Brain microvascular endothelial cell (primary cell): ENCODE measurements around the gene PTGR3.

Experiments used
- DNase-seq: peaks from one replicate; pipeline ENCODE4 v3.0.0-alpha.2; 2020
- H3K27ac ChIP-seq: fragments of 250-450 bp; sonication (Bioruptor Pico); 2 replicates; pipeline ENCODE4 v1.5.1; 2020; ENCODE audit warnings: mild to moderate bottlenecking, moderate library complexity
- H3K27me3 ChIP-seq: fragments of 250-450 bp; sonication (Bioruptor Pico); replicated peaks from 2 replicates; pipeline ENCODE4 v1.5.1; 2020; ENCODE audit warnings: mild to moderate bottlenecking
- H3K36me3 ChIP-seq: fragments of 250-450 bp; sonication (Bioruptor Pico); replicated peaks from 2 replicates; pipeline ENCODE4 v1.5.1; 2020; ENCODE audit warnings: mild to moderate bottlenecking
- H3K4me3 ChIP-seq: 2 replicates; pipeline ENCODE4 v1.5.1; 2011; ENCODE audit warnings: low read depth, mild to moderate bottlenecking, control low read depth, low read length, moderate library complexity
- in situ Hi-C: cut with HindIII; loops from 2 replicates; pipeline ENCODE4 v1.10.0; 2017; ENCODE audit warnings: low sequenced_read_pairs, low pct_ligation_motif_present
- TF ChIP-seq, protein P1 (sequence below): IDR thresholded peaks from 2 replicates; pipeline ENCODE4 v1.5.1; 2011; ENCODE audit warnings: low read depth, mild to moderate bottlenecking, moderate library complexity, low read length, control low read depth, inconsistent platforms; ENCODE audit errors: missing control alignments

Gene PTGR3

GRCh38 chr18:75240433-75240832 lies 31.5 kb upstream of the PTGR3 start:
- in situ Hi-C loops, result no loop called here
- H3K27me3 ChIP-seq, result no peaks in the 10 kb centered on the region
- TF ChIP-seq, protein P1, sequence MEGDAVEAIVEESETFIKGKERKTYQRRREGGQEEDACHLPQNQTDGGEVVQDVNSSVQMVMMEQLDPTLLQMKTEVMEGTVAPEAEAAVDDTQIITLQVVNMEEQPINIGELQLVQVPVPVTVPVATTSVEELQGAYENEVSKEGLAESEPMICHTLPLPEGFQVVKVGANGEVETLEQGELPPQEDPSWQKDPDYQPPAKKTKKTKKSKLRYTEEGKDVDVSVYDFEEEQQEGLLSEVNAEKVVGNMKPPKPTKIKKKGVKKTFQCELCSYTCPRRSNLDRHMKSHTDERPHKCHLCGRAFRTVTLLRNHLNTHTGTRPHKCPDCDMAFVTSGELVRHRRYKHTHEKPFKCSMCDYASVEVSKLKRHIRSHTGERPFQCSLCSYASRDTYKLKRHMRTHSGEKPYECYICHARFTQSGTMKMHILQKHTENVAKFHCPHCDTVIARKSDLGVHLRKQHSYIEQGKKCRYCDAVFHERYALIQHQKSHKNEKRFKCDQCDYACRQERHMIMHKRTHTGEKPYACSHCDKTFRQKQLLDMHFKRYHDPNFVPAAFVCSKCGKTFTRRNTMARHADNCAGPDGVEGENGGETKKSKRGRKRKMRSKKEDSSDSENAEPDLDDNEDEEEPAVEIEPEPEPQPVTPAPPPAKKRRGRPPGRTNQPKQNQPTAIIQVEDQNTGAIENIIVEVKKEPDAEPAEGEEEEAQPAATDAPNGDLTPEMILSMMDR, result no peak
- no peak overlapping the region for H3K4me3 ChIP-seq
- no peaks in the 10 kb centered on the region for H3K36me3 ChIP-seq
- no peak overlapping the region for H3K27ac ChIP-seq
- DNase-seq, result no peak

DNA sequence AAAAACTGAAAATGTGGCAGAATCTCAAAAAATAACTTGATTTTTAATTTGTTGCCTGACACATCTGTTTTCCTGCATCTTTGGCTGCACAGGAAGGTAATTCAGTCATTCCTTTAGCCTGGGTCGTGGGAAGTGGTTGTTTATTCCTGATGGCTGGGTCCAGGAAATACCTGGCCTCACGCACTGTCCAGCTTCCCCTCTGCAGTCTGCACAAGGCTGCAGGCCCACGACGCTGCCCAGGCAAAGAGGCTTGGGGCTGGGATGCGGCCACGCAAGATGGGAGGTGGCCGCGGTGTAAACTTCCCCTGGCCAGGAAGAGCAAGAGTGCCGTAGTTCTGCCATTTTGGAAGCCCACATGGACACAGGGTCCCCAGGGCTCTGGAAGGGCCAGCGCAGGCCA lies 29.8 kb upstream of the PTGR3 start:
- DNase-seq, result no peak
- Histone ChIP-seq H3K27me3 (no peaks in the 10 kb centered on the region), H3K36me3 (no peaks in the 10 kb centered on the region), H3K4me3 (no peak overlapping the region), H3K27ac (no peak overlapping the region)
- TF ChIP-seq, protein P1, result no peak
- in situ Hi-C loops, result no loop called here

DNA sequence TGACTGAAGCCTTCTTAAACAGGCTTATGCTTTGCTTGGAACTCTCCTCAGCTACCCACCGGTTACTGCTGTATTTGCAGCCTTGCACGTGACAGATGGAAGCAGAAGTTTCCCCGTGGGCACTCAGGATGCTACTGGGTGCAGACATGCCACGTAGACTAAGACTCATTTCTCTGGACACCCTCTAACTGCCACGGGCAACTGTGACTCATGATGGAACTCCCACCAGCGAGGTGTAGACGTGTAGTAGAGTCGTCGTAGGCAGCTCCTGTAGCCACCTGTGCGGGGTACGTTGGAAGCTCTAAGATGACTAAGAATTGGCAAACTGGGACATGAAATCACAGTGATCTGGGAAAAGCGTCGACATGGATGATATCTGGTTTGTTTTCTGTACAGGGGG lies 29.2 kb upstream of the PTGR3 start:
- Histone ChIP-seq H3K27me3 (no peaks in the 10 kb centered on the region), H3K36me3 (no peaks in the 10 kb centered on the region), H3K4me3 (no peak overlapping the region), H3K27ac (no peak overlapping the region)
- no peak for DNase-seq
- TF ChIP-seq, protein P1, result no peak
- in situ Hi-C loops, result no loop called here

DNA sequence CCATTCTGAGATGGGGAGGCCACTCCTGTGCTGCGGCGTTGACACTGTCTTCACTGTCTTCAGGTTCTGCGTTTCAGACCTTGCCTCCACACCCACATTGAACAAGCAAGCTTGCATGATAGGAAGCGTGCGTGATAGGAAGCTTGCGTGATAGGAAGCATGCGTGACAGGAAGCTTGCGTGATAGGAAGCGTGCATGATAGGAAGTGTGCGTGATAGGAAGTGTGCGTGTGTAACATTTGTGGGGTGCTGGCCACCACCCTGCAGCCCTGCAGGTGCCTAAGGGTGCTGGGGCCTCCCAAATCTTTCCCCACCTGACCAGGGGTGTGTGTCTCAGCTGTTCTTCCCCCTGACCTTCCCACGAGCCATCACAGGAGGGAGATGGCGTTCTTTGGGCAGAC lies 27.0 kb upstream of the PTGR3 start:
- no peaks in the 10 kb centered on the region for H3K27me3 ChIP-seq
- TF ChIP-seq, protein P1, result no peak
- no peak overlapping the region for H3K27ac ChIP-seq
- no peak for DNase-seq
- in situ Hi-C loops, result no loop called here
- no peaks in the 10 kb centered on the region for H3K36me3 ChIP-seq
- no peak overlapping the region for H3K4me3 ChIP-seq

DNA sequence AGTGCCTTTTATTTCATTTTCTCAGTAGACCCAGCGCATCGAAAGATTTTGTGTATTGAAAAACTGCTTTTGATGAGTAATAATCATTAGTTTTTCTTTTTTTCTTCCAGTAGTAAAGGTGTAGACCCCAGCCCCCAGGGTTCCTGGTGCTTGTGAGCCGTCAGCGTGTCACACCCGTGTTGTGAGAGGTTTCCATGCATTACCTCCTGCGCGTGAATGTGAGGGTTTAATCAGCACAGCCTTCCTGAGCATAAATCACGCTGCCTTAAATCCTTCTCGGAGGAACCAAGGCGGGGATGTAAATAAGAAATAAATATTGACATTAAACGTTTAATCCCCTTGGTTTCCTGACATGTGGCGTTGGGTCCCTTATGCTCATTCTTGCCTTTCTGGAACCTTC lies 26.0 kb upstream of the PTGR3 start:
- TF ChIP-seq, protein P1, result no peak
- Histone ChIP-seq H3K27me3 (no peaks in the 10 kb centered on the region), H3K4me3 (no peak overlapping the region), H3K36me3 (no peaks in the 10 kb centered on the region), H3K27ac (no peak overlapping the region)
- in situ Hi-C loops, result no loop called here
- no peak for DNase-seq

- DNase-seq, result no peak
- H3K36me3 ChIP-seq, result no peaks in the 10 kb centered on the region
- no peaks in the 10 kb centered on the region for H3K27me3 ChIP-seq
- TF ChIP-seq, protein P1, result no peak
- in situ Hi-C loops, result no loop called here
- H3K27ac ChIP-seq, result no peak overlapping the region
- H3K4me3 ChIP-seq, result no peak overlapping the region
Observed at GRCh38 chr18:75231053-75231406, 22.1 kb upstream of the PTGR3 start.
